ENCODE data around the gene SCLY. TPM values are rescaled to one million over a fixed set of nuclear protein-coding genes. Genes with fewer than 3 reads are reported as not detected.

SCLY gene
- total RNA-seq, 1 donor from 2014 or later, result 44.0 TPM

DNA sequence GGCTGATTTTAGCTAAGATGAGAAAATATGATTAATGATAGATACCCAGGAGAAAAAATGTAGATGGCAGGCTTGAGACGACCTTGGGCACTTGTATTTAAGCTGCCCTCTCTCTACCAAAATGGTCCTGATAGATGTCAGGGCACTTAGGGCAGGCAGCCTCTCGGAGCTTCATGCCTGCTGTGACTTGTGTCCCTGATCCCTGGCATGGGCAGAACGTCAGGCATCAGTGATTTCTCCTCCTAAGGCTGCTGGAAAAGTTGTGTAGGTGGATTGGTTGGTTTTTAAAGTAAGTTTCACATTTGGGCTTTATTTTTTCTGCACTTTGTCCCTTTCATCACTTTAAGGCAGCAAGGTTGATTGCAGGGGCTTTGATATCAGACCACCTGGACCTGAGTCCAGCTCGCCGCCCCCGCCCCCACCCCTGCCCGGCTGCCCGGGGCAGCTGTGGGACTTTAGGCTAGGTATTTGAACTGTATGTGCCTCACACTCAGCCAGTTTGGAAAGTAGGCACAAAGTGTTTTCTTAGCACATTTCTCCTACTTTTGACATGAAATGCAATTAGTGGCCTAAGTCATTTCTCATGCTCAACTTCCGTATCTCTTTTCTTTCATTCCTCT, 35.0 kb upstream of the SCLY start:
- H3K4me3 Mint-ChIP-seq (ENCODE audit: unreplicated experiment), result no peak overlapping the region
- no peaks in the 10 kb centered on the region for H3K36me3 Mint-ChIP-seq (ENCODE audit: unreplicated experiment)
- H3K27ac Mint-ChIP-seq (ENCODE audit: unreplicated experiment), result no peak overlapping the region
- no peaks in the 10 kb centered on the region for H3K4me1 Mint-ChIP-seq (ENCODE audit: low read depth, unreplicated experiment)
- DNase-seq, result no peak
- TF ChIP-seq, protein P1, sequence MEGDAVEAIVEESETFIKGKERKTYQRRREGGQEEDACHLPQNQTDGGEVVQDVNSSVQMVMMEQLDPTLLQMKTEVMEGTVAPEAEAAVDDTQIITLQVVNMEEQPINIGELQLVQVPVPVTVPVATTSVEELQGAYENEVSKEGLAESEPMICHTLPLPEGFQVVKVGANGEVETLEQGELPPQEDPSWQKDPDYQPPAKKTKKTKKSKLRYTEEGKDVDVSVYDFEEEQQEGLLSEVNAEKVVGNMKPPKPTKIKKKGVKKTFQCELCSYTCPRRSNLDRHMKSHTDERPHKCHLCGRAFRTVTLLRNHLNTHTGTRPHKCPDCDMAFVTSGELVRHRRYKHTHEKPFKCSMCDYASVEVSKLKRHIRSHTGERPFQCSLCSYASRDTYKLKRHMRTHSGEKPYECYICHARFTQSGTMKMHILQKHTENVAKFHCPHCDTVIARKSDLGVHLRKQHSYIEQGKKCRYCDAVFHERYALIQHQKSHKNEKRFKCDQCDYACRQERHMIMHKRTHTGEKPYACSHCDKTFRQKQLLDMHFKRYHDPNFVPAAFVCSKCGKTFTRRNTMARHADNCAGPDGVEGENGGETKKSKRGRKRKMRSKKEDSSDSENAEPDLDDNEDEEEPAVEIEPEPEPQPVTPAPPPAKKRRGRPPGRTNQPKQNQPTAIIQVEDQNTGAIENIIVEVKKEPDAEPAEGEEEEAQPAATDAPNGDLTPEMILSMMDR (IDR thresholded peaks at IDR 0.05; ENCODE audit: partially characterized antibody, unreplicated experiment), result no peak
- H3K27me3 Mint-ChIP-seq (ENCODE audit: unreplicated experiment), result no peaks in the 10 kb centered on the region
- peaks cover 2% of the 10 kb centered on the region for H3K9me3 Mint-ChIP-seq (ENCODE audit: unreplicated experiment)

DNA sequence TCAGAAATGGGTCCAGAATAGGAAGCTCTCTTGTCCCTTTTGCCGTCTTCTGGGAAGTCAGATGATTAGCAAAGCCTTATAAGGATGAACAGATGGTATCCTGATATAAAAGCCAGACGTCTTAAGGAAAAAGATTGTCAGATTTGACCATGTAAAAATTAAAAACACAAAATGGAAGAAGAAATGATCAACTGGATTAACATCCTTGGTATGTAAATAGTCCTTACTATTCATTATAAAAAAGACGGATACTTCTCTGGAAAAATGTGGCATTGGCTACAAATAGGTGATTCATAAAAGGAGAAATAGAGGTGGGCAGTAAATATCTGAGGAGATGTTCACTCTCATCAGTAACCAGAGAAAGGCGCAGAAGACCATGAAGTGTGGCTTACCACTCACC, 33.7 kb upstream of the SCLY start:
- Mint-ChIP-seq H3K4me1 (ENCODE audit: low read depth, unreplicated experiment) (no peaks in the 10 kb centered on the region), H3K27me3 (ENCODE audit: unreplicated experiment) (no peaks in the 10 kb centered on the region), H3K9me3 (ENCODE audit: unreplicated experiment) (peaks cover 2% of the 10 kb centered on the region), H3K27ac (ENCODE audit: unreplicated experiment) (no peak overlapping the region), H3K36me3 (ENCODE audit: unreplicated experiment) (no peaks in the 10 kb centered on the region), H3K4me3 (ENCODE audit: unreplicated experiment) (no peak overlapping the region)
- DNase-seq, result no peak
- TF ChIP-seq, protein P1 (IDR thresholded peaks at IDR 0.05; ENCODE audit: partially characterized antibody, unreplicated experiment), result no peak

DNA sequence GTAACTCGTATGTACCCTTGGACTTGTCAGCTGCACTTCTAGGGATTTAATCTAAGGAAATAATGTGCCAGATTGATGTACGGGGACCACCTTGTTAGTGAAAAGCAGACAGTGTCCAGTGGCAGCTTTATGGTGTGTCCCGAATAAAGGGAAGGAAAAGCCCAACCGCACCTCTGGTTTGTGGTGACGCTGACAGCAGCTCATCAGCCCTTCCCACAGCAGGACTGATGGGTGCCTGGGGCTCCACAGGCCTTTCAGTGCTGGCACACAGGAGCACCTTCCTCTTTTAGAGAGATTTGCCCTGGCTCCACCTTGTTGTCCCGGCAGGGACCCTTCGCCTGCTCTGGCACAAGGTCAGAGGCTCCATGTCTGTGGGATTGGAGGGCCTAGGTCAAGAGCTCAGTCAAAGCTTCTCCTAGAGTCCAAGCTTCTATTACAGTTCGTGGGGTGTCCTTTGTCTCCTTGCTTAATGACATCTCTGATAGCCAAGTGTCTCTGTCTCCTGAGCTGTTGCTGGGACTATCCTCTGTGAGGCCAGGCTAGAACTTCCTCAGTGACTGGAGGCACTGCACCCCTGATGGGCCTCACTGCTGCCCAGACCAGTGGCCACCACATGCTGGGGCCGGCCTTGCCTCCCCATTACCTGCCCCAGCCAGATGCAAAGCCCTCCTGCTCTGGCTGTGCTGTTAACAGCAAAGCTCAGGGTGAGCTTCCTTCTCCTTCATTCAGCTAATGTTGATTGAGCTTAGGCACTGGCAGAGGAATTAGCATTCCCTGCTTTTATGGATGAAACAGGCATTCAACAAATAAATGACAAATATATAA, 33.0 kb upstream of the SCLY start:
- Mint-ChIP-seq H3K27me3 (ENCODE audit: unreplicated experiment) (no peaks in the 10 kb centered on the region), H3K36me3 (ENCODE audit: unreplicated experiment) (no peaks in the 10 kb centered on the region), H3K9me3 (ENCODE audit: unreplicated experiment) (peaks cover 2% of the 10 kb centered on the region), H3K4me3 (ENCODE audit: unreplicated experiment) (no peak overlapping the region), H3K4me1 (ENCODE audit: low read depth, unreplicated experiment) (no peaks in the 10 kb centered on the region), H3K27ac (ENCODE audit: unreplicated experiment) (no peak overlapping the region)
- no peak for DNase-seq
- TF ChIP-seq, protein P1 (IDR thresholded peaks at IDR 0.05; ENCODE audit: partially characterized antibody, unreplicated experiment), result no peak

DNA sequence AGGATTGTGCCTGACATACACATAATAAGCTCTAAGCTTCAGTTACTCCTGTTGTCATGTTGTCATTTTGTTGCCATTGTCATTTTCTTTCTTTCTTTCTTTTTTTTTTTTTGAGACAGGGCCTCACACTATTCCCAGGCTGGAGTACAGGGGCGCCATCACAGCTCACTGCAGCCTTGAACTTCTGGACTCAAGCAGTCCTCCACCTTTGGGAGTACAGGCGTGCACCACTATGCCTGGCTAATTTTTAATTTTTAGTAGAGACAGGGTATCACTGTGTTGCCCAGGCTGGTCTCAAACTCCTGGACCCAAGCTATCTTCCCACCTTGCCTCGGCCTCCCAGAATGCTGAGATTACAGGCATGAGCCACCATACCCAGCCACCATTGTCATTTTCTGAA, 30.9 kb upstream of the SCLY start:
- TF ChIP-seq, protein P1 (IDR thresholded peaks at IDR 0.05; ENCODE audit: partially characterized antibody, unreplicated experiment), result no peak
- H3K4me1 Mint-ChIP-seq (ENCODE audit: low read depth, unreplicated experiment), result no peaks in the 10 kb centered on the region
- peaks cover 2% of the 10 kb centered on the region for H3K9me3 Mint-ChIP-seq (ENCODE audit: unreplicated experiment)
- no peak for DNase-seq
- H3K36me3 Mint-ChIP-seq (ENCODE audit: unreplicated experiment), result no peaks in the 10 kb centered on the region
- no peak overlapping the region for H3K27ac Mint-ChIP-seq (ENCODE audit: unreplicated experiment)
- no peaks in the 10 kb centered on the region for H3K27me3 Mint-ChIP-seq (ENCODE audit: unreplicated experiment)
- no peak overlapping the region for H3K4me3 Mint-ChIP-seq (ENCODE audit: unreplicated experiment)

All from glutamatergic neuron (in vitro differentiated cells).